Left hindlimb (tissue), 1 donor: ENCODE measurements around the gene ITCH.
"Not testable (repeated sequence)": the region's sequence is repeated elsewhere in the genome, so short reads cannot be mapped to it uniquely, and the experiment has no call there.

ENCODE experiments used
- DNase-seq: peaks from one replicate; pipeline ENCODE4 v3.0.0-alpha.2; 2018

ITCH gene

GRCh38 chr20:34363062-34363464, at the start of gene ITCH:
ITCH (plus strand) TSS chr20:34363273; CDS start chr20:34393812, 30,539 bp downstream.
- peak; percentile 96 for DNase-seq

- DNase-seq: no peak
Measured at GRCh38 chr20:34315236-34315635, 47.8 kb upstream of the ITCH start.

- no peak for DNase-seq
Measured at GRCh38 chr20:34316196-34316814, 46.8 kb upstream of the ITCH start.

GRCh38 chr20:34318609-34319443, 44.2 kb upstream of the ITCH start:
- DNase-seq: no peak

- DNase-seq: no peak
Measured at GRCh38 chr20:34320861-34321260, 42.2 kb upstream of the ITCH start.

- no peak for DNase-seq
Measured at GRCh38 chr20:34322267-34323105, 40.6 kb upstream of the ITCH start.

- no peak for DNase-seq
Measured at GRCh38 chr20:34324541-34324940, 38.5 kb upstream of the ITCH start.

- DNase-seq: not testable (repeated sequence)
Measured at GRCh38 chr20:34328207-34328606, 34.9 kb upstream of the ITCH start.

- no peak for DNase-seq
Measured at GRCh38 chr20:34328928-34329677, 34.0 kb upstream of the ITCH start.

GRCh38 chr20:34330861-34331544, 32.1 kb upstream of the ITCH start:
- DNase-seq: not testable (repeated sequence)

GRCh38 chr20:34331838-34332237, 31.2 kb upstream of the ITCH start:
- DNase-seq: no peak

- no peak for DNase-seq
Measured at GRCh38 chr20:34332262-34332920, 30.7 kb upstream of the ITCH start.

GRCh38 chr20:34333786-34334185, 29.3 kb upstream of the ITCH start:
- no peak for DNase-seq

GRCh38 chr20:34334654-34335407, 28.2 kb upstream of the ITCH start:
- no peak for DNase-seq

GRCh38 chr20:34337544-34337943, 25.5 kb upstream of the ITCH start:
- DNase-seq: no peak

GRCh38 chr20:34337982-34338726, 24.9 kb upstream of the ITCH start:
- DNase-seq: no peak

- not testable (repeated sequence) for DNase-seq
Measured at GRCh38 chr20:34340726-34341125, 22.3 kb upstream of the ITCH start.

GRCh38 chr20:34341199-34341598, 21.9 kb upstream of the ITCH start:
- DNase-seq: not testable (repeated sequence)

- DNase-seq: no peak
Measured at GRCh38 chr20:34343458-34344211, 19.4 kb upstream of the ITCH start.
